ENCODE results near the gene RBM19.

DNA sequence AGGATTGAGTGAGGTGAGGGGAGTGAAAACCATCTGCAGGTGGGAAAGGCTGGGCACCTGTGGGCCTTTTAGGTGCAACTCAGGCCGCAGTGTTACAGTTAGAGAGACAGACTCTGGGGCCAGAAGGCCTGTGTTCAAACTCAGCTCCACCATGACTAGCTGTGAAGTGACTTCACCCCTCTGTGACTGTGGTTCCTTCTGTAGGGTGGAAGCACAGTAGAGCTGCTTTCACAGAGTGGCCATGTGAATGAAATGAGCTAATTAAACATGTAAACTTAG lies 25.0 kb downstream of the RBM19 start:
- TF ChIP-seq POLR2A (IDR thresholded peaks at IDR 0.05) (no peak), CTCF (IDR thresholded peaks at IDR 0.05) (no peak)
